IMR-90 (cell line): ENCODE data around the gene PHF21B. TPM values are rescaled to one million over a fixed set of nuclear protein-coding genes. Genes with fewer than 3 reads are reported as not detected.

Experiments used
- ATAC-seq: fragments of 200-7000 bp; cut with Tn5 transposase; 2 replicates; pipeline ENCODE4 v1.9.1; 2020; ENCODE audit warnings: low read depth, mild to moderate bottlenecking, moderate library complexity
- BruUV-seq: library from RNA; stranded (reverse); fragments of 400-500 nt; replicated peaks from 2 replicates; lab custom pipeline; 2021; lab: Mats Ljungman, UMichigan
- CTCF ChIA-PET: fragments of 300-600 bp; formaldehyde crosslinking; extraction: SDS; loops from one replicate; lab custom pipeline; 2021; ENCODE audit warnings: antibody characterized with exemption; lab: Yijun Ruan, JAX
- POLR2A ChIA-PET: fragments of 300-600 bp; sonication (Branson Sonifier 250); formaldehyde crosslinking; loops from one replicate; lab custom pipeline; 2022; ENCODE audit warnings: antibody characterized with exemption; ENCODE audit not compliant: unreplicated experiment; lab: Charles Lee
- DNase-seq: peaks from one replicate; pipeline ENCODE4 v3.0.0; 2013
- H2AFZ ChIP-seq: replicated peaks from 2 replicates; pipeline ENCODE3; 2013; ENCODE audit warnings: low read length, mild to moderate bottlenecking; ENCODE audit not compliant: poor library complexity
- H2AK5ac ChIP-seq: 2 replicates; pipeline ENCODE4 v1.6.1; 2013; ENCODE audit warnings: low read depth, low read length, inconsistent platforms
- H2AK9ac ChIP-seq: replicated peaks from 2 replicates; pipeline ENCODE3; 2013; ENCODE audit warnings: mild to moderate bottlenecking, low read depth, low read length, moderate library complexity; ENCODE audit not compliant: poor library complexity
- H2BK120ac ChIP-seq: 2 replicates; pipeline ENCODE4 v1.6.1; 2013; ENCODE audit warnings: low read depth, low read length, inconsistent platforms
- H2BK15ac ChIP-seq: 3 replicates; pipeline ENCODE4 v1.6.1; 2013; ENCODE audit warnings: low read depth, low read length, inconsistent platforms
- H2BK20ac ChIP-seq: 2 replicates; pipeline ENCODE4 v1.6.1; 2013; ENCODE audit warnings: low read depth, mild to moderate bottlenecking, inconsistent platforms, low read length, moderate library complexity
- H2BK5ac ChIP-seq: 2 replicates; pipeline ENCODE4 v1.6.1; 2013; ENCODE audit warnings: mild to moderate bottlenecking, low read depth, low read length, inconsistent platforms; ENCODE audit not compliant: poor library complexity, severe bottlenecking
- H3K14ac ChIP-seq: replicated peaks from 2 replicates; pipeline ENCODE4 v1.6.1; 2013; ENCODE audit warnings: low read depth, low read length, inconsistent platforms
- H3K18ac ChIP-seq: 2 replicates; pipeline ENCODE4 v1.6.1; 2013; ENCODE audit warnings: low read depth, low read length, control low read depth
- H3K23ac ChIP-seq: 2 replicates; pipeline ENCODE4 v1.6.1; 2013; ENCODE audit warnings: low read depth, low read length, inconsistent platforms
- H3K27ac ChIP-seq: 2 replicates; pipeline ENCODE4 v1.5.1; 2013; ENCODE audit warnings: mild to moderate bottlenecking, control low read depth, low read length; ENCODE audit not compliant: insufficient read depth
- H3K27me3 ChIP-seq: 2 replicates; pipeline ENCODE4 v1.6.1; 2013; ENCODE audit warnings: low read length; ENCODE audit not compliant: control insufficient read depth, insufficient read depth
- H3K36me3 ChIP-seq: 2 replicates; pipeline ENCODE4 v1.6.1; 2013; ENCODE audit warnings: low read length, mixed read lengths; ENCODE audit not compliant: control insufficient read depth, insufficient read depth
- H3K4ac ChIP-seq: 2 replicates; pipeline ENCODE4 v1.6.1; 2013; ENCODE audit warnings: low read depth, low read length, inconsistent platforms
- H3K4me1 ChIP-seq: 2 replicates; pipeline ENCODE4 v1.6.1; 2013; ENCODE audit warnings: low read length, mixed read lengths; ENCODE audit not compliant: control insufficient read depth, insufficient read depth
- H3K4me2 ChIP-seq: 2 replicates; pipeline ENCODE4 v1.6.1; 2013; ENCODE audit warnings: low read depth, mild to moderate bottlenecking, control low read depth, low read length, moderate library complexity
- H3K4me3 ChIP-seq: 2 replicates; pipeline ENCODE4 v1.5.1; 2013; ENCODE audit warnings: low read depth, mild to moderate bottlenecking, control low read depth, low read length, moderate library complexity; ENCODE audit not compliant: insufficient read depth
- H3K56ac ChIP-seq: 2 replicates; pipeline ENCODE4 v1.6.1; 2013; ENCODE audit warnings: low read length, inconsistent platforms; ENCODE audit not compliant: insufficient read depth; ENCODE audit errors: extremely low read depth
- H3K79me1 ChIP-seq, 2 experiments: 2 replicates each; pipeline ENCODE4 v1.6.1; 2013; ENCODE audit warnings: low read length in 2 of 2, inconsistent platforms in 1 of 2, low read depth in 1 of 2
- H3K9ac ChIP-seq: 2 replicates; pipeline ENCODE4 v1.6.1; 2013; ENCODE audit warnings: low read depth, low read length, control low read depth
- H3K9me1 ChIP-seq: 2 replicates; pipeline ENCODE4 v1.6.1; 2013; ENCODE audit warnings: low read length, inconsistent platforms; ENCODE audit not compliant: insufficient read depth
- H3K9me3 ChIP-seq: 2 replicates; pipeline ENCODE4 v1.6.1; 2013; ENCODE audit warnings: low read length; ENCODE audit not compliant: control insufficient read depth, insufficient read depth
- H4K20me1 ChIP-seq: 2 replicates; pipeline ENCODE4 v1.6.1; 2013; ENCODE audit warnings: low read length, inconsistent platforms; ENCODE audit not compliant: insufficient read depth
- H4K5ac ChIP-seq: 2 replicates; pipeline ENCODE4 v1.6.1; 2013; ENCODE audit warnings: mild to moderate bottlenecking, low read depth, low read length, control low read depth
- H4K8ac ChIP-seq, 2 experiments: 2 replicates each; pipeline ENCODE4 v1.6.1; 2013; ENCODE audit warnings: low read depth in 2 of 2, low read length in 2 of 2, control low read depth in 1 of 2, inconsistent platforms in 1 of 2
- H4K91ac ChIP-seq: 2 replicates; pipeline ENCODE4 v1.6.1; 2013; ENCODE audit warnings: low read depth, low read length, inconsistent platforms; ENCODE audit not compliant: insufficient read depth
- CHD1 ChIP-seq: IDR thresholded peaks from 2 replicates; pipeline ENCODE4 v1.6.1; 2012; ENCODE audit warnings: low read depth, low read length, improper control_type of control experiment
- CTCF ChIP-seq: conservative IDR thresholded peaks from 2 replicates; pipeline ENCODE4 v1.5.1; 2012; ENCODE audit warnings: mild to moderate bottlenecking, low read depth, low read length, improper control_type of control experiment
- ELK1 ChIP-seq: fragments of 150-350 bp; IDR thresholded peaks from 2 replicates; pipeline ENCODE4 v1.6.1; 2016; ENCODE audit warnings: low read depth, mild to moderate bottlenecking, low read length, moderate library complexity, borderline replicate concordance
- FOS ChIP-seq: fragments of 150-350 bp; IDR thresholded peaks from 2 replicates; pipeline ENCODE4 v1.6.1; 2016; ENCODE audit warnings: low read depth, low read length
- MAZ ChIP-seq: IDR thresholded peaks from 2 replicates; pipeline ENCODE4 v1.6.1; 2012; ENCODE audit warnings: low read depth, mild to moderate bottlenecking, low read length, improper control_type of control experiment, moderate library complexity, borderline replicate concordance
- MXI1 ChIP-seq: IDR thresholded peaks from 2 replicates; pipeline ENCODE4 v1.6.1; 2012; ENCODE audit warnings: low read depth, mild to moderate bottlenecking, low read length, moderate library complexity, borderline replicate concordance
- NFE2L2 ChIP-seq: fragments of 150-350 bp; IDR thresholded peaks from 2 replicates; pipeline ENCODE4 v1.6.1; 2016; ENCODE audit warnings: low read depth, mild to moderate bottlenecking, low read length
- RFX5 ChIP-seq: IDR thresholded peaks from 2 replicates; pipeline ENCODE4 v1.8.0; 2012; ENCODE audit warnings: low read depth, mild to moderate bottlenecking, low read length, moderate library complexity
- SMC3 ChIP-seq: fragments of 150-350 bp; IDR thresholded peaks from 2 replicates; pipeline ENCODE4 v1.6.1; 2016; ENCODE audit warnings: low read depth, mild to moderate bottlenecking, antibody characterized with exemption, low read length, moderate library complexity
- WGBS, 2 experiments: methylation state at CpG; one replicate each; pipeline versions ENCODE4 v1.1.5 to v1.1.7; 2013; ENCODE audit warnings: missing lambda C conversion rate in 2 of 2; ENCODE audit not compliant: insufficient read length in 1 of 2; ENCODE audit errors: extremely low coverage in 2 of 2; 5-methylcytosine and 5-hydroxymethylcytosine counted together
- dilution Hi-C: fragments of 300-500 bp; cut with HindIII; formaldehyde crosslinking; loops from one replicate; pipeline ENCODE4 v1.14.3; 2018; ENCODE audit warnings: low sequenced_read_pairs; ENCODE audit not compliant: unreplicated experiment
- in situ Hi-C: fragments of 300-500 bp; cut with MboI; formaldehyde crosslinking; loops from 3 replicates; pipeline ENCODE4 v1.14.3; 2019; ENCODE audit warnings: low sequenced_read_pairs, inconsistent platforms, mixed read lengths
- intact Hi-C: fragments of 100-400 bp; cut with micrococcal nuclease; formaldehyde crosslinking; loops from 2 replicates; pipeline ENCODE4 v1.10.0; 2022
- polyA plus RNA-seq, 3 experiments: library from polyadenylated mRNA; depleted of rRNA; stranded (reverse); fragments of >200 nt; gene quantifications; 2 replicates each; pipeline ENCODE4 v1.2.3, GENCODE V29; 2012; ENCODE audit warnings: low replicate concordance in 1 of 3
- total RNA-seq: library from RNA; depleted of rRNA; stranded (reverse); fragments of >200 nt; gene quantifications from 2 replicates; pipeline ENCODE4 v1.2.3, GENCODE V29; 2012

The PHF21B gene
- total and polyA plus RNA-seq, 2 of the 4 experiments (the other 2 are of a cell fraction), result 0.02 TPM; not detected in 1

- Histone ChIP-seq H4K20me1 (no peaks in the 10 kb centered on the region), H2BK15ac (no peak overlapping the region), H2BK20ac (no peak overlapping the region), H3K79me1 (no peaks in the 10 kb centered on the region), H3K56ac (no peak overlapping the region), H2AFZ (no peak overlapping the region), H3K4ac (no peak overlapping the region), H3K4me2 (no peak overlapping the region), H3K4me1 (no peaks in the 10 kb centered on the region), H4K5ac (no peak overlapping the region), H2AK9ac (no peak overlapping the region), H3K9ac (no peak overlapping the region), H3K18ac (no peak overlapping the region), H3K14ac (no peak overlapping the region), H3K9me1 (no peaks in the 10 kb centered on the region), H3K4me3 (no peak overlapping the region), H3K27me3 (peaks cover 10% of the 10 kb centered on the region; the same call in 1 of the 2 replicates), H2AK5ac (no peak overlapping the region), H3K36me3 (no peaks in the 10 kb centered on the region), H2BK120ac (no peak overlapping the region), H3K9me3 (peaks cover 6% of the 10 kb centered on the region; the same call in 1 of the 2 replicates), H3K23ac (no peak overlapping the region), H2BK5ac (no peak overlapping the region), H4K91ac (no peak overlapping the region), H3K27ac (no peak overlapping the region), H4K8ac (no peak overlapping the region)
- ATAC-seq (no peak), DNase-seq (no peak)
- dilution Hi-C loops, result no loop called here
- no TSS peak for BruUV-seq
- POLR2A ChIA-PET, result no interaction called here
- CTCF ChIA-PET, result no interaction called here
- intact Hi-C loops, result no loop called here
- in situ Hi-C loops, result no loop called here
- WGBS, 2 experiments, result 94% methylated on average over 10 of the region's 18 CpGs; no CpG with 5 or more reads in 1 of the 2 experiments
- TF ChIP-seq CTCF, result no peak
- TF ChIP-seq CHD1, result no peak
- TF ChIP-seq NFE2L2, result no peak
- no peak for TF ChIP-seq MAZ
- no peak for TF ChIP-seq ELK1
- TF ChIP-seq MXI1, result no peak
- no peak for TF ChIP-seq FOS
- TF ChIP-seq SMC3, result no peak
- no peak for TF ChIP-seq RFX5
Measured at GRCh38 chr22:44847892-44848291, 161.9 kb downstream of the PHF21B start.
